ENCODE measurements around the gene HS6ST3.

HS6ST3 gene

GRCh38 chr13:96553796-96554195 lies 463.9 kb downstream of the HS6ST3 start:
- no peak for ATAC-seq

DNA sequence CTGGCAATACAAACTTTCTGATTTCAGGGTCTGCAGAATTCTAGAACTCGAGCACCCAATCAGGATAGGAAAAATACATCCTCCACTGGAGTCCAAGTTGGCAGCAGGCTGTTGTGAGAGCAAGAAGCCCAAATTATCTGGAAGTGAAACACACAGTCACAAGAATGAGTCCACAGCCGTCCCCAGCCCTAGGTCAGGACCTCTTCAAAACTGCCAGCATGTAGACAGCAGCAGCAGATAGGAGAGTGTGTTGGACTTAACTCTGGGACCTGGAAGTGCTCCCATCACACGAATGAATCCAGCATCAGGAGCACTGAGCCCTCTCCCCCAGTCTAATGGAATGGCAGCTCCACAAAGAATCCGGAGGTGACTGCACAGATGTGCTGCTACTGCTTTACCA lies 483.7 kb downstream of the HS6ST3 start:
- ATAC-seq: no peak

- ATAC-seq: no peak
Measured at GRCh38 chr13:96575423-96576320, 485.8 kb downstream of the HS6ST3 start.

- no peak for ATAC-seq
Measured at GRCh38 chr13:96581741-96582140, 491.8 kb downstream of the HS6ST3 start.

GRCh38 chr13:96615252-96615651 lies 525.3 kb downstream of the HS6ST3 start:
- ATAC-seq: no peak

- ATAC-seq: no peak
Measured at GRCh38 chr13:96617528-96617927, 527.6 kb downstream of the HS6ST3 start.

DNA sequence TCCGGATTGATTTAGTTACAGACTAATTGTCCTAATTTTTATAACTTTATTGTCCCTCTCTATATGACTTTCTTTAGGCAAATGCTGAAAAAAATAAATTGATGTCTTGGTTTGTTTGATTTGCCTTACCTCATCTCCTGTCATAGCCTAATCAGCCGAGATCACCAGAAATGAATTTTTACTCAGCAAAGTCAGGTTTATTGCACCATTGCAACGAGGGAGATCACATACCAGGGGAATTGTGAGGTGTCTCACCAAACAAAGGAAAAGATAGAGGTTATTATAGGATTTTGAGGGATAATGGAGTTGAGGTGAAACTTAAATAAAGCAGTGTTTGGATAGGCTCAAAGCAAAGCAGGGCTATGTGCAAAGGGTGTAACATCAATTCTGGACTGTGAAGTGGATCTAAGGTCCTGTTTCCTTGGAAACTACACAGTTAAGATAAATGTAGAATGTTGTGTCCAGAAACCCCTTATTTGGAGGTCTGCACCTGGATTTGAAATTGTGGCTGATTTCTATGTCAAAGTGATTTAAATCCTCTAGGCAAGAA lies 531.8 kb downstream of the HS6ST3 start:
- no peak for ATAC-seq

GRCh38 chr13:96629331-96629730 lies 539.4 kb downstream of the HS6ST3 start:
- no peak for ATAC-seq

- no peak for ATAC-seq
Measured at GRCh38 chr13:96632536-96633320, 542.8 kb downstream of the HS6ST3 start.

- no peak for ATAC-seq
Measured at GRCh38 chr13:96636001-96636709, 546.2 kb downstream of the HS6ST3 start.

- ATAC-seq: no peak
Measured at GRCh38 chr13:96637039-96637438, 547.1 kb downstream of the HS6ST3 start.

- no peak for ATAC-seq
Measured at GRCh38 chr13:96646101-96646500, 556.2 kb downstream of the HS6ST3 start.

DNA sequence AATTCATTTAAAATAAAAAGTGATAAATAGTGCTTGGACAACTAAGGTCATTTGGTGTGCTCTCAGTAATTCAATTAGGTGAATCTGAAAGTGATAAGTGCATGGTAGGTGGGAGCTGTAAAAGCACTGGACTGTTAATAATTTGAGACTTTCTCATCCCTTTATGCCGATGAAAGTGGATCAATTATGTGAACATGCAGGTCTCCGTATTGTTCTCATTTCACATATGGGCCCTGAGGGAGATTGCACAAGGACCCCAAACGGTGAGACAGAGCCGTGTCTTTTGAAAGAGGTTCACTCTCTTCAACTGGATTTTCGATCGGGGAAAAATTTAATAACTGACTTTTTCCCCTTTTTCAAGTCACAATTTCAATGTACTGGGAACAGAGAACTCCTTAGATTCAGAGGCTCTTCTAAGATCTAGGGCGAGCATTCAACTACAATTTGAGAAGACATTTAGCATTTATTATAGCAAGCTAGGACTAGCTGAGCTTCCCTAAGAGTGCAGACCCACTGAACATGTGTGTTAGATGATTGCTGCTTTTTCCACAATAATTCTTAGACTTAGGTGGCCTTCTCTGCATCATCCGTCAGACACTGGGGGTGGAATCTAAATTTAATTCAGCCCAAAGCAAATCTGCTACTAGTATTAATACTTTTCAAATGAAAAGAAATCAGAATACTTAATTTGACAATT lies 556.8 kb downstream of the HS6ST3 start:
- no peak for ATAC-seq

DNA sequence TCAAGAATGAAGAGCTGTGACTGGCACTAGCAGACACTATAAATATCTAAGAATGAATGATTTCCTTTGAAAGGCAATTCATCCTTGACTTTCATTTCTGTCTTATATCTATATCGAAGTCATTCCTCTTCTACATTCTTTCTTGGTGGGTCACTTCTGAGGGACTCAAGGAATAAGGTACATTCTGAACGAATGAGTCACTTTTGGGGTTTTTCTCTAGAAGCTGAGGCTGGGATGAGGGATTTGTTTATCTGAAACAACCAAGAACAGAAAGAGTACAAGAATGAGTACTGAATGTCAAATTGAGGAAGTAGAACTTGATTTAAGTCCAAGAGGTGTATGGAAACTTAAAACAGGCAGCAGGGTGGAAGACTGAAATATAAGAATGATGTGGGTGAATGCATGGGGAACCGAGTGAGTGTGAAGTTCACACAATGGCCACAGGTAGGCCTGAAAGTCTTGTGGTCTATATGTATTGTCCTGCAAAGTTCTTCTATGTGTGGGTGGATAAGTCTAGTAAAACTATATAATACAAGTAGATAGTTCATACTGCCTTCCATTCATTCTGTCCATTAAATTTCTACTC lies 560.5 kb downstream of the HS6ST3 start:
- ATAC-seq: no peak

GRCh38 chr13:96651598-96651997 lies 561.7 kb downstream of the HS6ST3 start:
- no peak for ATAC-seq

- no peak for ATAC-seq
Measured at GRCh38 chr13:96652506-96652905, 562.6 kb downstream of the HS6ST3 start.

DNA sequence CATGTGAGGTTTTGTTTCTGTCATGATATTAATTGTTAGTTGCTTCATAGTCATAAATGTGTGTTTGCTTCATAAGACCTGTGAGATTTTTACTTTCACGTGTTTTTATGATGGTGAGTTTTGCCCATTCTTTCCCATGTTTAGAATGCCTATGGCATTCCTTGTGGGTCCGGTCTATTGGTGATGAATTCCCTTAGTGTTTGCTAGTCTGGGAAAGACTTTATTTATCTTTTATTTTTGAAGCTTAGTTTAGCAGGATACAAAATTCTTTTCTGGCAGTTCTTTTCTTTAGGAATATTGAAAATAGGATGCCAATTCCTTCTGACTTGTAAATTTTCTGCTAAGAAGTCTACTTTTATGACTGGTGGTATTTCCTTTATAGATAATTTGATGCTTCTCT lies 571.7 kb downstream of the HS6ST3 start:
- no peak for ATAC-seq

DNA sequence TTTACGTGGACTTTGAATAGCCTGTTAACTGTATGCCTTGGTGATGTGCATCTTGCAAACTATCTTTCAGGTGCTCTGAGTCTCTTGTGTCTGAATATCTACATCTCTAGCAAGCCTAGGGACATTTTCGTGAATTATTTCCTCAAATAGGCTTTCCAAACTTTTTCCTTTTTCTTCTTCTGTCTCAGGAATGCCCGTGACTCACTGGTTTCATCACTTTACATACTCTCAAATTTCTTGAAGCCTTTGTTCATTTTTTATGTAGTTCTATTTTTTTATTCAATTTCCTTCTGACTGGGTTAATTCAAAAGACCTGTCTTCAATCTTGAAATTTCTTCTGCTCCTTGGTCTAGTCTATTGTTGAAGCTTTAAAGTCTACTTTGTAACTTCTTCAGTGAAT lies 572.1 kb downstream of the HS6ST3 start:
- no peak for ATAC-seq

- ATAC-seq: no peak
Measured at GRCh38 chr13:96667294-96668018, 577.5 kb downstream of the HS6ST3 start.

DNA sequence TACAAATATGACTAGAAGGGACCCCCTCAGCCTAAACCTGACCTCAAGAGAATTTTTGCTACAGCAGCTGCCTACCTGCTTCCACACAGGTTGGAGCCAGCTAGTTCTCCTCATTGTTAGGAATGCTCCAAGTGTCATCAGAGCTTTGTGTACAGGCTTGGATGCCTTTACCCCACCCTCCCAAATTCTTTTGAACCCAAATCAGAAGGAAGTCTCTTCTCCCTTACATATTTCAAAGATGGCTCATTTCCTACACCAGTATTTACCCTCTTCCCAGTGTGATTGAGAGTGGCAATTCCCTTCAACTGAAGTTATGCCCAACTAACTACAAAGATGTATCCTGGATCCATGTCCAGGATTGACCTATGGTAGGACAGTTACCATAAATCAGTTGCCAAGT lies 581.2 kb downstream of the HS6ST3 start:
- no peak for ATAC-seq

GRCh38 chr13:96672016-96672415 lies 582.1 kb downstream of the HS6ST3 start:
- ATAC-seq: no peak
